ENCODE results near the gene NOC2L.
"Not testable (repeated sequence)": the region's sequence is repeated elsewhere in the genome, so short reads cannot be mapped to it uniquely, and the experiment has no call there.

Gene NOC2L

DNA sequence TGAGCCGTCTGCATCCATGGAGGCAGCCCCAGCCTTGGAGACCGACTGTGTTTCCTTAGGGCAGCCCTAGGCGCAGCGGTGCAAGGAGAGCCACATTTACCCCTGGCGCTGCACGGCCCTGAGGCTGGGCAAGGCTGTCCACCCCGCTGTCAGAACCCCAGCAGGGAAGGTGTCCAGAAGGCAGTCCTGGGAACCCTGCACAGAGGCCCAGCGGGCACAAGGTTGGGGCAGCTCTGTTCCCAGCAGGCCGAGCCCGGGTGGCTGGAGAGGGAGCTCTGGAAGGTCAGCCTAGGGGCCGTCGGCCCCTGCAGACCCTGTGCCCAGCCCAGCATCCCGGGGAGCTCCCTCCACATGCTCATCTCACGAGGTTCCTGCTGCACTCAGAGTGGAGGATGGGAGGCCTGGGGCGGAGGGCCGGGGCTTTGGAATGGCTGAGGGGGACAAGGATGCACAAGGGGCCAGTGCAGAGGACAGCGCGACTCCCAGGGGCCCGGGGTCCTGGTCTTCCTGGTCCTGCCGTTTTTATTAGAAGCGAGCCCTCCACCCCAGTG lies 55.3 kb downstream of the NOC2L start:
- TF ChIP-seq, protein P1, sequence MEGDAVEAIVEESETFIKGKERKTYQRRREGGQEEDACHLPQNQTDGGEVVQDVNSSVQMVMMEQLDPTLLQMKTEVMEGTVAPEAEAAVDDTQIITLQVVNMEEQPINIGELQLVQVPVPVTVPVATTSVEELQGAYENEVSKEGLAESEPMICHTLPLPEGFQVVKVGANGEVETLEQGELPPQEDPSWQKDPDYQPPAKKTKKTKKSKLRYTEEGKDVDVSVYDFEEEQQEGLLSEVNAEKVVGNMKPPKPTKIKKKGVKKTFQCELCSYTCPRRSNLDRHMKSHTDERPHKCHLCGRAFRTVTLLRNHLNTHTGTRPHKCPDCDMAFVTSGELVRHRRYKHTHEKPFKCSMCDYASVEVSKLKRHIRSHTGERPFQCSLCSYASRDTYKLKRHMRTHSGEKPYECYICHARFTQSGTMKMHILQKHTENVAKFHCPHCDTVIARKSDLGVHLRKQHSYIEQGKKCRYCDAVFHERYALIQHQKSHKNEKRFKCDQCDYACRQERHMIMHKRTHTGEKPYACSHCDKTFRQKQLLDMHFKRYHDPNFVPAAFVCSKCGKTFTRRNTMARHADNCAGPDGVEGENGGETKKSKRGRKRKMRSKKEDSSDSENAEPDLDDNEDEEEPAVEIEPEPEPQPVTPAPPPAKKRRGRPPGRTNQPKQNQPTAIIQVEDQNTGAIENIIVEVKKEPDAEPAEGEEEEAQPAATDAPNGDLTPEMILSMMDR (IDR thresholded peaks at IDR 0.05; ENCODE audit: insufficient read depth, missing control alignments) = no peak
- no peak for FAIRE-seq
- DNase-seq (ENCODE audit: insufficient read length, low spot score) = no peak

- DNase-seq (ENCODE audit: insufficient read length, low spot score) (no peak), FAIRE-seq (no peak)
- TF ChIP-seq, protein P1 (IDR thresholded peaks at IDR 0.05; ENCODE audit: insufficient read depth, missing control alignments) = no peak
Measured at GRCh38 chr1:903305-903704, 55.8 kb downstream of the NOC2L start.

DNA sequence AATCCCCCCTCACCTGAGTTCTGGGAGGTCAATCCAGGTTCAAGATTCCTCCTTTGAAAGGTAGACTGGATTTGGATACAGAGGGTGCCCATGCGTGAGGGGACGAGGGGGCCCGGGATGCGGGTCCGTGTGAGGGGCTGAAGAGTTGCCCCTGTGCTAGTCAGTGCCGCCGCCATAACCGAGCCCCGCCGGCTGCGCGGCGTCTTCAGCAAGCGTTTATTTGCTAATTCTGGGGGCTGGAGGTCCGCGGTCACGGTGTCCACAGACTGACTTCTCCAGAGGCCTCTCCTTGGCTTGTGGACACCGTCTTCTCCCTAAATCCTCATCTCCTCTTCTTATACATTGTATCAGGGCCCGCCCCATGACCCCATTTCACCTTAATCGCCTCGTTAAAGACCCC lies 56.3 kb downstream of the NOC2L start:
- FAIRE-seq = no peak
- TF ChIP-seq, protein P1 (IDR thresholded peaks at IDR 0.05; ENCODE audit: insufficient read depth, missing control alignments) = no peak
- DNase-seq (ENCODE audit: insufficient read length, low spot score) = no peak

DNA sequence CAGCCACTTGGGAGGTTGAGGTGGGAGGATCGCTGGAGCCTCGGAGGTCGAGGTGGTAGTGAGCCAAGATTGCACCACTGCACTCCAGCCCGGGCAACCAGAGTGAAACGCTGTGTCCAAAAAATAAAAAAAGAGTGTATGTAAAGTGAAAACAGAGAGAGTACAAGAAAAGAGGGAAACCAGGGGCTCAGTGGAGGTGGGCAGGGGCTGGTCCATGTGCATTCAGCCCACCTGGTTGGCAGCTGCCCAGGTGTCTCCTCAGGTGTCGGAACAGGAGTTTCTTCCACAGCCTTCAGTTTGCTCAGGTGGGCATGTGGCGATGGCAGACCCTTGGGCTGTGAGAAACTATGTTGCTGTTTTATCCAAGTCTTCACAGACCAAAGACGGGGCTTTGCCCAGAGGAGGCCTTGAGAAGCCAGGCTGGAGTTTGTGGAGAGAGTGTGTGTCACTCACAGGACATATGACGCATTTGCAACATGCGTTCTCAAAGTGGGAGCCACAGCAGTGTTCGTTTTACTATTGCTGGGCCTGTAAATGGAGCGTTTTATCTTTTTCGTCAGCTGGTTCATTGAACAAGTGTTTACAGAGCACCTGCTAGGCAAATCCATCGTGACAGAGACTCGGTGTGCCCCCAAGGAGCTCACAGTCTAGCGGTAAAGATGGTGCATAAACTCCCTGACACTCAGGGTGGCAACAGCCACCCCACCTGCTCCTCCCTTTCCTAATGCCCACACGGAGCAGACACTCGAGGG lies 57.8 kb downstream of the NOC2L start:
- no peak for FAIRE-seq
- TF ChIP-seq, protein P1 (IDR thresholded peaks at IDR 0.05; ENCODE audit: insufficient read depth, missing control alignments) = no peak
- no peak for DNase-seq (ENCODE audit: insufficient read length, low spot score)

DNA sequence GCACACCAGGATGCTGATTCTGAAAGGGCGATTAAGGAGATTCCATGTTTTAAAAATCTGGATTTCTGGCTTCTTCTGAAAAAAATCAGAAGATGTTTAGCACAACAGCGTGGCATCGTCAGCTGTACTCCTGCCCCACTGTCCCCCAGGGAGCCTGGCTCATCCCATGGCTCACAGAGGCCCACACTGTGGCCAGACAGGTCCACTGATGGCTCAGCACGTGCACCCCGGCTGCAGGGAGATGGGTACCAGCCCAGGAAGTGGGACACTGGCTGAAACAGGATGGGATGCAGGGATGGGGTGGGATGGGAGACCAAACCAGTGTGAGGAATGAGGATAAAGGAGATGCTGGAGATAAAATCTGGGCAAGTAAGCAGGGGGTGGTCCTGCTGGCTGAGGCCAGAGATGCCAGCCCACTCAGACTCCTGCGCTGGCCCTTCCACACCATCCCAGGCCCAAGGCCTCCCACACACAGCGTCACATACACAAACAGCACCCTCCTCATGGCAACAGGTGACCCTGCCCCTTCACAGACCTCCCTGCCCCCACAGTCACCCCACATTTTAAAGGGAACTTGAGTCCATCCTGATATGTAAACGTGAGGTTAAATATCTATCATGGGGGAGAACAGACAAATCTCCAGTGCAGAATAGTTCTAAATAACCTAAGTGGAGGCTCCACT lies 59.3 kb downstream of the NOC2L start:
- TF ChIP-seq, protein P1 (IDR thresholded peaks at IDR 0.05; ENCODE audit: insufficient read depth, missing control alignments) = no peak
- FAIRE-seq (no peak), DNase-seq (ENCODE audit: insufficient read length, low spot score) (no peak)

- not testable (repeated sequence) for DNase-seq (ENCODE audit: insufficient read length, low spot score); FAIRE-seq
Measured at GRCh38 chr1:897951-898350, 61.1 kb downstream of the NOC2L start.

DNA sequence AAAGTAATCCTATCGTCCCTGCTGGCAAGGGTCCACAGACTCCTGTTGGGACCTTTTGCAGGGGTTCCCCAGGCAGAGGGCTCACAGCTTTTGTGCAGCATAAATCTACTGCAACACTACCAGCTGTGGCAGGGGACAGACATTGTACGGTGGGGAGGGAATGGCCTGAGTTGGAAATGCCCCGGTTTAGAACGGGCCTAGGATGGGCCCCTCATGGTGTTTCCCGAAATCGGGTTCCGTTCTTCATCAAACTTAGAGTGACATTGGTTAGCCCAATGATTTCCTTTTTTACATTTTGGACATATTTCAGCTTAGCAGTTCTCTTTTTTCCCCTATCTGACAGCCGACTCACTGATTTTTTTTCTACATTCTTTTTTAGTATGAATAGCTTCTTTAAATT lies 61.8 kb downstream of the NOC2L start:
- FAIRE-seq (no peak), DNase-seq (ENCODE audit: insufficient read length, low spot score) (no peak)
- TF ChIP-seq, protein P1 (IDR thresholded peaks at IDR 0.05; ENCODE audit: insufficient read depth, missing control alignments) = no peak
